Measurements from ENCODE around the gene IL5RA.

Gene IL5RA

GRCh38 chr3:3129579-3129978, 19.4 kb upstream of the IL5RA start:
- 75 to 77% methylated on average over 5 of the region's 5 CpGs for WGBS, 2 experiments
- Histone ChIP-seq H3K9me3 (ENCODE audit: control insufficient read depth, low read length) (no peaks in the 10 kb centered on the region), H3K4me1 (ENCODE audit: control insufficient read depth, insufficient read depth, low read length) (no peaks in the 10 kb centered on the region), H3K36me3 (ENCODE audit: control insufficient read depth, insufficient read depth, low read length) (peaks cover 21% of the 10 kb centered on the region), H3K27ac (ENCODE audit: insufficient read depth, low read depth, low read length, poor library complexity, severe bottlenecking) (no peak overlapping the region), H3K4me3 (ENCODE audit: insufficient read depth, low read depth, low read length) (no peak overlapping the region), H3K27me3 (ENCODE audit: control insufficient read depth, insufficient read depth, low read length, poor library complexity, severe bottlenecking) (no peaks in the 10 kb centered on the region)

GRCh38 chr3:3127432-3128010, 17.3 kb upstream of the IL5RA start:
- no peaks in the 10 kb centered on the region for H3K27me3 ChIP-seq (ENCODE audit: control insufficient read depth, insufficient read depth, low read length, poor library complexity, severe bottlenecking)
- peak overlapping the region; percentile 4 for H3K27ac ChIP-seq (ENCODE audit: insufficient read depth, low read depth, low read length, poor library complexity, severe bottlenecking)
- H3K9me3 ChIP-seq (ENCODE audit: control insufficient read depth, low read length), result no peaks in the 10 kb centered on the region
- WGBS, 2 experiments, result 35 to 38% methylated on average over 20 of the region's 20 CpGs
- peak overlapping the region; percentile 88 for H3K4me3 ChIP-seq (ENCODE audit: insufficient read depth, low read depth, low read length)
- H3K4me1 ChIP-seq (ENCODE audit: control insufficient read depth, insufficient read depth, low read length), result no peaks in the 10 kb centered on the region
- H3K36me3 ChIP-seq (ENCODE audit: control insufficient read depth, insufficient read depth, low read length), result peaks cover 21% of the 10 kb centered on the region

GRCh38 chr3:3126477-3127431, 16.6 kb upstream of the IL5RA start, which contains the start of gene TRNT1:
TSS of gene TRNT1 (plus strand) at chr3:3126940. CDS start at chr3:3129041, 2,101 bp downstream.
- no peaks in the 10 kb centered on the region for H3K4me1 ChIP-seq (ENCODE audit: control insufficient read depth, insufficient read depth, low read length)
- WGBS, 2 experiments, result 2% methylated on average over 100 of the region's 100 CpGs
- no peaks in the 10 kb centered on the region for H3K9me3 ChIP-seq (ENCODE audit: control insufficient read depth, low read length)
- H3K4me3 ChIP-seq (ENCODE audit: insufficient read depth, low read depth, low read length), result peak within 1 kb of the TSS; percentile 88
- no peaks in the 10 kb centered on the region for H3K27me3 ChIP-seq (ENCODE audit: control insufficient read depth, insufficient read depth, low read length, poor library complexity, severe bottlenecking)
- peak within 1 kb of the TSS; percentile 70 for H3K27ac ChIP-seq (ENCODE audit: insufficient read depth, low read depth, low read length, poor library complexity, severe bottlenecking)
- H3K36me3 ChIP-seq (ENCODE audit: control insufficient read depth, insufficient read depth, low read length), result peaks cover 21% of the 10 kb centered on the region

- Histone ChIP-seq H3K9me3 (ENCODE audit: control insufficient read depth, low read length) (no peaks in the 10 kb centered on the region), H3K4me1 (ENCODE audit: control insufficient read depth, insufficient read depth, low read length) (no peaks in the 10 kb centered on the region), H3K4me3 (ENCODE audit: insufficient read depth, low read depth, low read length) (peak overlapping the region; percentile 88), H3K27ac (ENCODE audit: insufficient read depth, low read depth, low read length, poor library complexity, severe bottlenecking) (no peak overlapping the region), H3K27me3 (ENCODE audit: control insufficient read depth, insufficient read depth, low read length, poor library complexity, severe bottlenecking) (no peaks in the 10 kb centered on the region), H3K36me3 (ENCODE audit: control insufficient read depth, insufficient read depth, low read length) (peaks cover 17% of the 10 kb centered on the region)
- WGBS, 2 experiments, result 93% methylated on average over 24 of the region's 24 CpGs
These were observed 15.8 kb upstream of the IL5RA start for GRCh38 chr3:3125977-3126376.

DNA sequence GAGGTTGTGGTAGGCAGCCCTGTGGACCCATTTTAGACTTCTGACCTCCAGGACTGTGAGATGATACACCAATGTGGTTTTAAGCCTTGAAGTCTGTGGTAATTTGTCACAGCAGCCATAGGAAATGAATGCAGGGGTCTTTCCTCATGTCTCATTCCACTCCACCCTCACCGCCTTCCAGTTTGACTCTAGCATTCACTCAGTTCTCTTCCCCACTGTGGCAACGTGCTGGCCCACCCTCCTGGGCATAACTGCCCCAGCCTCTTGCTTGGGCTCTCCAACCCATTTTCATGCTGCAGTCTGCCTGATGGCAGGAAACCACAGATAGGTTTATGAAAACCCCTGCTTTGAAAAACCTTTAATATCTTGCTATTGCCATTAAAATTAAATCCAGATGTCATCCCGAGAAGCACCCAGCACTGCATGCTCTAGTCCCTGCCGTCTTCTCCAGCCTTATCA, 9.2 kb upstream of the IL5RA start:
- no peaks in the 10 kb centered on the region for H3K9me3 ChIP-seq (ENCODE audit: control insufficient read depth, low read length)
- no peaks in the 10 kb centered on the region for H3K36me3 ChIP-seq (ENCODE audit: control insufficient read depth, insufficient read depth, low read length)
- H3K4me1 ChIP-seq (ENCODE audit: control insufficient read depth, insufficient read depth, low read length), result no peaks in the 10 kb centered on the region
- WGBS, 2 experiments, result 82 to 86% methylated on average over 4 of the region's 4 CpGs
- no peak overlapping the region for H3K27ac ChIP-seq (ENCODE audit: insufficient read depth, low read depth, low read length, poor library complexity, severe bottlenecking)
- H3K27me3 ChIP-seq (ENCODE audit: control insufficient read depth, insufficient read depth, low read length, poor library complexity, severe bottlenecking), result no peaks in the 10 kb centered on the region
- H3K4me3 ChIP-seq (ENCODE audit: insufficient read depth, low read depth, low read length), result no peak overlapping the region

- H3K27ac ChIP-seq (ENCODE audit: insufficient read depth, low read depth, low read length, poor library complexity, severe bottlenecking), result no peak overlapping the region
- no peaks in the 10 kb centered on the region for H3K27me3 ChIP-seq (ENCODE audit: control insufficient read depth, insufficient read depth, low read length, poor library complexity, severe bottlenecking)
- no peaks in the 10 kb centered on the region for H3K36me3 ChIP-seq (ENCODE audit: control insufficient read depth, insufficient read depth, low read length)
- no peak overlapping the region for H3K4me3 ChIP-seq (ENCODE audit: insufficient read depth, low read depth, low read length)
- whole genome bisulfite sequencing, 2 experiments, result 90% methylated on average over 2 of the region's 2 CpGs; no CpG with 5 or more reads in 1 of the 2 experiments
- no peaks in the 10 kb centered on the region for H3K9me3 ChIP-seq (ENCODE audit: control insufficient read depth, low read length)
- no peaks in the 10 kb centered on the region for H3K4me1 ChIP-seq (ENCODE audit: control insufficient read depth, insufficient read depth, low read length)
These were observed 7.5 kb upstream of the IL5RA start for GRCh38 chr3:3117651-3118050.

DNA sequence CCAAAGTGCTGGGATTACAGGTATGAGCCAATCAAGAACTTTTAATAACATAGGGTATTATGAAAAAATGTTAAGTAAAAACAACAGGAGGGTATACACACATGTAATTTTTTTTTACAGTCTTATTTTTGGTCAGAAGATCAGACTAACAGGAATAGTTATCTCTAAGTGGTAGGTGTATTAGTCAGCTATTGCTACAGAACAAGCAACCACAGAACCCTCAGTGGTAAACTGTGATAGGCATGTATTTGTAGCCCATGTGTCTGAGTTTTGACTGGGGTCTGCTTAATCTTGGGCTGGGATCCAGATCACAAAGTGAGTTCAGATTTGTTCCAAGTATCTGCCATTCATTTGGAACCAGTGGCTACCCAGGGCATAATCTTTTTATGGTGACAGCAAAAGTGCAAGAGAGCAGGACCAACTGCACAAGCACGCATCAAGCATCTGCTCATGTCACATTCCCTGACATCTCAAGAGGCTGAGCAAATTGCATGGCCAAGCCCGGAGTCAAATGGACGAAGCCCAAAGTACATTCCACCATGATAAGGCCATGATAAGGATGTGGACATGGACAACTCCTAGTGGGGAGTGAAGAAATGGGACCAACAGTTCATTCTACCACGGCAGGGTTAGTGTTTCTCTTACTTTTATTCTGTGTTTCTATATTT, 3.0 kb upstream of the IL5RA start:
- H3K36me3 ChIP-seq (ENCODE audit: control insufficient read depth, insufficient read depth, low read length), result no peaks in the 10 kb centered on the region
- WGBS, 2 experiments, result 59 to 62% methylated on average over 3 of the region's 4 CpGs
- H3K27me3 ChIP-seq (ENCODE audit: control insufficient read depth, insufficient read depth, low read length, poor library complexity, severe bottlenecking), result no peaks in the 10 kb centered on the region
- H3K9me3 ChIP-seq (ENCODE audit: control insufficient read depth, low read length), result no peaks in the 10 kb centered on the region
- no peak overlapping the region for H3K27ac ChIP-seq (ENCODE audit: insufficient read depth, low read depth, low read length, poor library complexity, severe bottlenecking)
- no peak overlapping the region for H3K4me3 ChIP-seq (ENCODE audit: insufficient read depth, low read depth, low read length)
- H3K4me1 ChIP-seq (ENCODE audit: control insufficient read depth, insufficient read depth, low read length), result no peaks in the 10 kb centered on the region

- Histone ChIP-seq H3K36me3 (ENCODE audit: control insufficient read depth, insufficient read depth, low read length) (no peaks in the 10 kb centered on the region), H3K4me3 (ENCODE audit: insufficient read depth, low read depth, low read length) (no peak overlapping the region), H3K4me1 (ENCODE audit: control insufficient read depth, insufficient read depth, low read length) (no peaks in the 10 kb centered on the region), H3K9me3 (ENCODE audit: control insufficient read depth, low read length) (no peaks in the 10 kb centered on the region), H3K27ac (ENCODE audit: insufficient read depth, low read depth, low read length, poor library complexity, severe bottlenecking) (no peak overlapping the region), H3K27me3 (ENCODE audit: control insufficient read depth, insufficient read depth, low read length, poor library complexity, severe bottlenecking) (no peaks in the 10 kb centered on the region)
- 89 to 90% methylated on average over 6 of the region's 7 CpGs for WGBS, 2 experiments
These were observed 681 bp upstream of the IL5RA start for GRCh38 chr3:3110749-3111361.

- H3K9me3 ChIP-seq (ENCODE audit: control insufficient read depth, low read length), result no peaks in the 10 kb centered on the region
- H3K27me3 ChIP-seq (ENCODE audit: control insufficient read depth, insufficient read depth, low read length, poor library complexity, severe bottlenecking), result no peaks in the 10 kb centered on the region
- H3K4me1 ChIP-seq (ENCODE audit: control insufficient read depth, insufficient read depth, low read length), result no peaks in the 10 kb centered on the region
- no peaks in the 10 kb centered on the region for H3K36me3 ChIP-seq (ENCODE audit: control insufficient read depth, insufficient read depth, low read length)
- H3K4me3 ChIP-seq (ENCODE audit: insufficient read depth, low read depth, low read length), result no peak overlapping the region
- H3K27ac ChIP-seq (ENCODE audit: insufficient read depth, low read depth, low read length, poor library complexity, severe bottlenecking), result no peak overlapping the region
- 80 to 85% methylated on average over 10 to 11 of the region's 11 CpGs for WGBS, 2 experiments
These were observed 521 bp downstream of the IL5RA start for GRCh38 chr3:3109407-3110298.

Measured in ectodermal cell (in vitro differentiated cells).